Measurements from ENCODE around the gene ITSN1. TPM values are rescaled to one million over a fixed set of nuclear protein-coding genes. Genes with fewer than 3 reads are reported as not detected.

ITSN1 gene
- total and polyA plus RNA-seq, 12 donors: 20.0 to 60.5 (median 36.7) TPM

- no peak for DNase-seq
These were observed 205.4 kb downstream of the ITSN1 start for GRCh38 chr21:33847588-33848248.

DNA sequence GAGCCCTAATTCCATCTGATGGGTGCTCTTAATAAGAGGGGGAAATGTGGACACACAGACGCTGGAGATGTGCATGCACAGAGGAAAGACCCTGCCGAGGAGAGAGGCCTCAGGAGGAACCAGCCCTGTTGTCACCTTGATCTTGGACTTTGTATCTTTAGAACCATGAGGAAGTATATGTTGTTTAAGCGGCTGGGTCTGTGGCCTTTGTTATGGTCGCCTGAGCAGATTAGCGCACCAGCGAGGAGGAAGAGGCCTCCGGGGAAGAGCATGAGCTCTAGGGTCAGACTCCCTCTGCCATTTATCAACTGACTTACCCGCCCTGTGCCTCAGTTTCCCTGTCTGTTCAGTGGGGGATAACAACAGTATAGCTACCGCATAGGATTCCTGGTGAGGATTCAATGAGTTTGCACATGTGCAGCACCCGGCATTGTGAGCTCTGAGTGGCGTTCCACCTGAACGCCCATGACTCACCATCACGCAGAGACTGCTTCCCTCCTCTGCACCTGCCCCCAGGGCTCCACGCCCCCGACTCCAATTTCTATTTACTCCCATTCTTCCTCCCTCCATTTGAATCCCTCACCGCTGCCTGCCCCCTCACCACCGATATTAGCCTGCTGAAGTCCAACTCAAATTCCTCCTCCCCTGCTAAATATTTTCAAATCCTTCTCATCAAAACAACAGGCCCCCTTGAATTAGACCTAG is 206.1 kb downstream of the ITSN1 start:
- intact Hi-C loops (cut with DNase I): no loop called here
- H3K4me3 ChIP-seq: no peak overlapping the region
- WGBS, 4 donors: 84 to 89% (median 88%) methylated on average over 17 of the region's 17 CpGs
- H3K9me3 ChIP-seq (replicated peaks in 1 of 3): no peaks in the 10 kb centered on the region
- no peak for TF ChIP-seq POLR2A (IDR thresholded peaks at IDR 0.05)
- no peak overlapping the region for H3K27ac ChIP-seq
- H3K4me1 ChIP-seq (replicated peaks in 1 of 2): peaks cover 13 to 15% of the 10 kb centered on the region in 2 donors
- no peaks in the 10 kb centered on the region for H3K36me3 ChIP-seq (replicated peaks in 1 of 2)
- H3K27me3 ChIP-seq: no peaks in the 10 kb centered on the region
- DNase-seq: no peak

More at GRCh38 chr21:33847588-33848248, 205.4 kb downstream of the ITSN1 start:
- H3K27ac ChIP-seq: no peak overlapping the region
- no peak for TF ChIP-seq POLR2A (IDR thresholded peaks at IDR 0.05)
- TF ChIP-seq CTCF (IDR thresholded peaks at IDR 0.05): no peak
- no peaks in the 10 kb centered on the region for H3K9me3 ChIP-seq (replicated peaks in 1 of 3)
- H3K4me3 ChIP-seq: no peak overlapping the region
- no peaks in the 10 kb centered on the region for H3K36me3 ChIP-seq (replicated peaks in 1 of 2)
- H3K4me1 ChIP-seq (replicated peaks in 1 of 2): peaks cover 13 to 19% of the 10 kb centered on the region in 2 donors
- WGBS, 4 donors: 83 to 96% (median 93%) methylated on average over 10 to 19 of the region's 19 CpGs
- intact Hi-C loops (cut with DNase I): no loop called here
- no peaks in the 10 kb centered on the region for H3K27me3 ChIP-seq

- H3K9me3 ChIP-seq (replicated peaks in 1 of 3): no peaks in the 10 kb centered on the region
- intact Hi-C loops (cut with DNase I): no loop called here
- no peak overlapping the region for H3K4me3 ChIP-seq
- H3K27me3 ChIP-seq: no peaks in the 10 kb centered on the region
- peaks cover under 1% of the 10 kb centered on the region in 2 donors for H3K4me1 ChIP-seq (replicated peaks in 1 of 2)
- no peak overlapping the region for H3K27ac ChIP-seq
- no peak for DNase-seq
- no peaks in the 10 kb centered on the region for H3K36me3 ChIP-seq (replicated peaks in 1 of 2)
- no peak for TF ChIP-seq POLR2A (IDR thresholded peaks at IDR 0.05)
- no peak for TF ChIP-seq CTCF (IDR thresholded peaks at IDR 0.05)
These were observed 207.5 kb downstream of the ITSN1 start for GRCh38 chr21:33849834-33850233.

DNA sequence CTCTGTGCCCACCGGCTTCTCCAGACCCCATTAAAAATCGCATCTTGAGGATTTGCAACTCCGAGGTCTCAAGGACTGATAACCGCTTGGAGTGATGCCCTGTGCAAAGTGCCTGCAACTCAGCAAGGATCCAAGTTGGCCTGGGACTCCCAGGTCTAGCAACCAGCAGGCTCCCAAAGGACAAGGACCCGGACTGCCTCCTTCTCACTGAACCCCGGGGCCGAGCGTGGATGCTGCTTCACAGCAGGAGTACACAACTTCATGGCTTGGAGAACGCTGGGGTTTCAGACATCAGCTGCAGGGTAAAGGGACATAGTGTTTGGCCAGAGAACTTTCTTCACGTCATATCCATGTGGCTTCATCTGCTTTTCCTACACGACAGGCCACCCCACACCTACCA is 208.1 kb downstream of the ITSN1 start:
- no peak overlapping the region for H3K27ac ChIP-seq
- no peaks in the 10 kb centered on the region for H3K4me1 ChIP-seq (replicated peaks in 1 of 2)
- no peak for DNase-seq
- H3K27me3 ChIP-seq: no peaks in the 10 kb centered on the region
- TF ChIP-seq POLR2A (IDR thresholded peaks at IDR 0.05) (no peak), CTCF (IDR thresholded peaks at IDR 0.05) (no peak)
- H3K9me3 ChIP-seq (replicated peaks in 1 of 3): no peaks in the 10 kb centered on the region
- H3K36me3 ChIP-seq (replicated peaks in 1 of 2): no peaks in the 10 kb centered on the region
- intact Hi-C loops (cut with DNase I): no loop called here
- 86 to 93% (median 89%) methylated on average over 10 to 11 of the region's 11 CpGs for WGBS, 4 donors
- no peak overlapping the region for H3K4me3 ChIP-seq
